Panc1 (cell line): Measurements from ENCODE around the gene ARF1. TPM values are rescaled to one million over a fixed set of nuclear protein-coding genes. Genes with fewer than 3 reads are reported as not detected.

Experiments
- ATAC-seq: fragments of 200-7000 bp; cut with Tn5 transposase; 2 replicates; pipeline ENCODE4 v1.9.1; 2020; ENCODE audit warnings: mild to moderate bottlenecking, moderate library complexity
- BruUV-seq: library from RNA; stranded (reverse); fragments of 400-500 nt; replicated peaks from 2 replicates; lab custom pipeline; 2021; lab: Mats Ljungman, UMichigan
- CTCF ChIA-PET: fragments of 300-600 bp; sonication (Branson Sonifier 250); formaldehyde crosslinking; loops from one replicate; lab custom pipeline; 2022; ENCODE audit warnings: antibody characterized with exemption; lab: Charles Lee
- POLR2A ChIA-PET: fragments of 300-600 bp; sonication (Branson Sonifier 250); formaldehyde crosslinking; loops from one replicate; lab custom pipeline; 2022; ENCODE audit warnings: antibody characterized with exemption; lab: Charles Lee
- DNase-seq: peaks from one replicate; pipeline ENCODE4 v3.0.0-alpha.2; 2010; ENCODE audit warnings: low read depth, low spot score
- H3K27ac ChIP-seq: 2 replicates; pipeline ENCODE4 v1.5.1; 2011; ENCODE audit warnings: mild to moderate bottlenecking, low read length, inconsistent platforms
- H3K27me3 ChIP-seq: fragments of 200-500 bp; sonication (Bioruptor generic); 2 replicates; pipeline ENCODE4 v1.6.0; 2014; ENCODE audit warnings: low read length, inconsistent platforms; ENCODE audit not compliant: control insufficient read depth, insufficient read depth
- H3K36me3 ChIP-seq: fragments of 200-500 bp; sonication (Bioruptor generic); 2 replicates; pipeline ENCODE4 v1.5.1; 2014; ENCODE audit warnings: inconsistent platforms, mild to moderate bottlenecking, low read length, moderate library complexity; ENCODE audit not compliant: control insufficient read depth, insufficient read depth
- H3K4me1 ChIP-seq: 2 replicates; pipeline ENCODE4 v1.5.1; 2011; ENCODE audit warnings: inconsistent platforms, mild to moderate bottlenecking, low read length, moderate library complexity; ENCODE audit not compliant: control insufficient read depth, insufficient read depth
- H3K4me3 ChIP-seq, 2 experiments: 2 replicates each; pipeline ENCODE4 v1.5.1; 2011 to 2012; ENCODE audit warnings: low read depth in 2 of 2, low read length in 2 of 2, mild to moderate bottlenecking in 2 of 2, inconsistent platforms in 1 of 2, moderate library complexity in 1 of 2
- H3K9me3 ChIP-seq: fragments of 200-500 bp; sonication (Bioruptor generic); 2 replicates; pipeline ENCODE4 v1.5.1; 2014; ENCODE audit warnings: low read depth, mild to moderate bottlenecking, inconsistent platforms, low read length, moderate library complexity; ENCODE audit not compliant: control insufficient read depth, insufficient read depth
- CTCF ChIP-seq: fragments of 450-650 bp; IDR thresholded peaks from 2 replicates; pipeline ENCODE4 v1.5.1; 2017; ENCODE audit warnings: mild to moderate bottlenecking
- POLR2AphosphoS5 ChIP-seq: IDR thresholded peaks from 2 replicates; pipeline ENCODE4 v1.6.1; 2012; ENCODE audit warnings: mild to moderate bottlenecking, low read depth, low read length, moderate library complexity
- REST ChIP-seq, 2 experiments: IDR thresholded peaks; 2 replicates each; pipeline ENCODE4 v1.6.1; 2011 to 2012; ENCODE audit warnings: low read depth in 2 of 2, control low read depth in 1 of 2, low read length in 1 of 2, mild to moderate bottlenecking in 1 of 2, moderate library complexity in 1 of 2; ENCODE audit not compliant: insufficient read depth in 1 of 2
- SIN3A ChIP-seq: IDR thresholded peaks from 2 replicates; pipeline ENCODE4 v1.6.1; 2012; ENCODE audit warnings: low read depth, mild to moderate bottlenecking, low read length, moderate library complexity, borderline replicate concordance; ENCODE audit not compliant: insufficient read depth
- TCF7L2 ChIP-seq: IDR thresholded peaks from 2 replicates; pipeline ENCODE4 v1.6.1; 2011; ENCODE audit warnings: mild to moderate bottlenecking, low read depth, low read length, inconsistent platforms
- in situ Hi-C: cut with HindIII; loops from 2 replicates; pipeline ENCODE4 v1.10.0; 2016; ENCODE audit warnings: low sequenced_read_pairs, low pct_unique_long_range_greater_than_20kb
- intact Hi-C: fragments of 100-400 bp; cut with micrococcal nuclease; formaldehyde crosslinking; loops from one replicate; pipeline ENCODE4 v1.10.0; 2022; ENCODE audit not compliant: unreplicated experiment
- total RNA-seq: library from RNA; stranded (reverse); gene quantifications from one replicate; pipeline ENCODE4 v1.2.1, GENCODE V29; 2021; ENCODE audit not compliant: unreplicated experiment

Gene ARF1
- total RNA-seq, 1 experiment from 2014 or later = 321 TPM

GRCh38 chr1:228062812-228063211 is 19.7 kb upstream of the ARF1 start:
- peaks cover 3% of the 10 kb centered on the region; the same call in 1 of the 2 replicates for H3K4me1 ChIP-seq
- no peak; the same call in 1 of the 2 replicates for TF ChIP-seq CTCF
- no peak for TF ChIP-seq SIN3A
- TF ChIP-seq TCF7L2 = no peak
- TF ChIP-seq POLR2AphosphoS5 = no peak
- no peak for TF ChIP-seq REST (IDR thresholded peaks at IDR 0.05; ENCODE audit: insufficient read depth in 1 of 2, low read depth in 2 of 2, low read length in 1 of 2)
- intact Hi-C loops (no loop called here), in situ Hi-C loops (no loop called here)
- ChIA-PET POLR2A (no interaction called here), CTCF (no interaction called here)
- BruUV-seq = no TSS peak
- H3K4me3 ChIP-seq = no peak overlapping the region
- H3K9me3 ChIP-seq = no peaks in the 10 kb centered on the region
- ATAC-seq = peak; percentile 26
- no peaks in the 10 kb centered on the region for H3K27me3 ChIP-seq
- H3K27ac ChIP-seq = no peak overlapping the region
- DNase-seq = no peak
- H3K36me3 ChIP-seq = no peaks in the 10 kb centered on the region

- CTCF ChIA-PET = no interaction called here
- ATAC-seq = no peak
- H3K4me1 ChIP-seq = peaks cover 3% of the 10 kb centered on the region; the same call in 1 of the 2 replicates
- no peak overlapping the region for H3K4me3 ChIP-seq
- BruUV-seq = no TSS peak
- no peaks in the 10 kb centered on the region; the same call in 1 of the 2 replicates for H3K27me3 ChIP-seq
- no peaks in the 10 kb centered on the region for H3K36me3 ChIP-seq
- DNase-seq = no peak
- no peaks in the 10 kb centered on the region for H3K9me3 ChIP-seq
- POLR2A ChIA-PET = no interaction called here
- H3K27ac ChIP-seq = no peak overlapping the region
- in situ Hi-C loops = no loop called here
- intact Hi-C loops = no loop called here
- TF ChIP-seq CTCF (no peak), SIN3A (no peak), REST (IDR thresholded peaks at IDR 0.05; ENCODE audit: insufficient read depth in 1 of 2, low read depth in 2 of 2, low read length in 1 of 2) (no peak), TCF7L2 (no peak), POLR2AphosphoS5 (no peak)
Measured at GRCh38 chr1:228063251-228064191, 19.0 kb upstream of the ARF1 start.
